Activated T-helper 1 cell treated with anti-CD3 and anti-CD28 coated beads, Interleukin-12 subunit alpha, Interleukin-12 subunit beta, Interleukin-2, Interleukin-4 antibody, amounts not matched to agents 30 ng/mL and 10 ng/mL and 1 ng/mL, durations not matched to agents 14 hours and 24 hours and 36 hours (primary cell): Measurements from ENCODE around the gene PBX3. TPM values are rescaled to one million over a fixed set of nuclear protein-coding genes. Genes with fewer than 3 reads are reported as not detected.

Experiments
- DNase-seq: peaks from one replicate; pipeline ENCODE4 v3.0.0; 2021; ENCODE audit warnings: low spot score
- H3K27ac Mint-ChIP-seq: one replicate; pipeline ENCODE4 v1.8.0; 2021; ENCODE audit warnings: mild to moderate bottlenecking, mixed read lengths
- H3K27me3 Mint-ChIP-seq: one replicate; pipeline ENCODE4 v1.8.0; 2022; ENCODE audit warnings: mild to moderate bottlenecking, moderate library complexity, mixed read lengths; ENCODE audit not compliant: insufficient read depth
- H3K36me3 Mint-ChIP-seq: one replicate; pipeline ENCODE4 v1.8.0; 2021; ENCODE audit warnings: low read depth, mixed read lengths
- H3K4me1 Mint-ChIP-seq: one replicate; pipeline ENCODE4 v1.8.0; 2021; ENCODE audit warnings: low read depth, mixed read lengths
- H3K4me3 Mint-ChIP-seq: one replicate; pipeline ENCODE4 v1.8.0; 2021; ENCODE audit warnings: mild to moderate bottlenecking, moderate library complexity, mixed read lengths
- H3K9me3 Mint-ChIP-seq: one replicate; pipeline ENCODE4 v1.8.0; 2021; ENCODE audit warnings: mixed read lengths
- intact Hi-C: fragments of 100-400 bp; cut with micrococcal nuclease; formaldehyde crosslinking; loops from one replicate; pipeline ENCODE4 v1.15.1; 2024
- total RNA-seq: library from RNA; stranded (reverse); gene quantifications from 2 replicates; pipeline ENCODE4 v1.2.3, GENCODE V29; 2022

PBX3 gene
- total RNA-seq, 1 donor from 2014 or later, result 24.2 TPM

DNA sequence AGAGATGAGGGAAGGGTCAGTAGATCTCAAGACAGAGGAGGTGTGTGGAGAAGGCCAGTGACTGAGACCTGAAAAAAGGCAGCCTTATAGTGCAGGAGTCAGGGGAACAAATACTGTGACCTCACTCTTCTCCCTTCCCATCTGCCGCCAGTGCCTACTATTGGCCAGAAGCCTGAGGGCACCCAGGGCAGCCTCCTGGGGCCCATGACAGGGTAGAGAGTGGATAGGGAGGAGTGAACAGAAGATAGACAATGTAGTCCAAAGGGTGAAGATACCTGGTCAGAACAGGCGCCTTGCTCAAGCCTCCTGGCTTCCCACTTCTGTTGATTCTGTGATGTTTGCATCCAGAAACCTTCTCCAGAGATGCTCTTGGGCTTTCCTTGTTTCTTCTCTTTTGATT, 196.7 kb downstream of the PBX3 start:
- no peaks in the 10 kb centered on the region for H3K27me3 Mint-ChIP-seq
- no peak overlapping the region for H3K27ac Mint-ChIP-seq
- no peak overlapping the region for H3K4me3 Mint-ChIP-seq
- H3K4me1 Mint-ChIP-seq, result no peaks in the 10 kb centered on the region
- peaks cover 3% of the 10 kb centered on the region for H3K36me3 Mint-ChIP-seq
- H3K9me3 Mint-ChIP-seq, result peaks cover 11% of the 10 kb centered on the region
- intact Hi-C loops, result no loop called here
- no peak for DNase-seq

DNA sequence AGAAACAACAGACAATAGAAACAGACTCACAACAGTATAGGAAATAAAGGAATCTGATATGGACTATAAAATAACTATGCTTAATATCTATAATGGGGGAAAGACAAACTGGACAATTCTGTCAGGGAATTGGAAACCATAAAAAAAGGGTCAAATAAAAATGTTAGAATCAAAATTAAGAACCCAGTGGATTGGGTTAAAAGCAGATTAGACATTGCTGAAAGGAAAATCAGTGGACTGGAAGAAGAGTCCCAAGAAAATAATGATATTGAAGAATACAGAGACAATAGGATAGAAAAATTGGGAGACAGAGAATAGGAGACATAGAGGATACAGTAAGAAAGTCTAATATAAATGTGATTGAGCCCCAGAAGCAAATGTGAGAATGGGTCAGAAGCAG, 199.2 kb downstream of the PBX3 start:
- H3K27ac Mint-ChIP-seq, result no peak overlapping the region

DNA sequence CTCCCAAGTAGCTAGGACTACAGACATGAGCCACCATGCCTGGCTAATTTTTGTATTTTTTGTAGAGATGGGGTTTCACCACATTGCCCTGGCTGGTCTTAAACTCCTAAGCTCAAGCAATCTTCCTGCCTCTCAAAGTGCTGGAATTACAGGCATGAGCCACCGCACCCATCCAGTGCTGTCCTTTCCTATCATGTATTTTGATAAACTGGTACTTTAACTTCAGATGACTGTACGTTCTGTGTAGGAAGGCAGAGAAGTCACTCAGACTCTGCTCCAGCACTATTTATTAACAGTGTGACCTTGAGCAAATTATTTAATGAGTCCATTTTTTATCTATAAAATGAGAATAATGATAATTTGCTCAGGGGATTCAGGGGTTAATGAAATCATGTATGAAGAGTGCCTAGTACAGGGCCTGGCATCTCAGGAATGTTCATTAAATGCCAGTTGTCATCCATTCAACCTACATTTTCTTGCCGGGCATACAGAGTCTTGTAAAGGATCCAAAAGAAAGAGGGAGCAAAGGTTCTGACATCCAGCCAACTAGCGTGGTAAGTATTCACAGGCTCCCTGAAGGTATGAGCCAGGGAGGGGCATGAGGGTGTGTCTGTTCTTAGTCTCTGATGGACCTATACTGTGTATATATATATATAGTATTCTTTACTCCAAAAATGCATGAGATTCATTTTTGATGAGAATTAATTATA, 201.9 kb downstream of the PBX3 start:
- no peak overlapping the region for H3K4me3 Mint-ChIP-seq
- H3K9me3 Mint-ChIP-seq, result peaks cover 11% of the 10 kb centered on the region
- no peak for DNase-seq
- H3K4me1 Mint-ChIP-seq, result no peaks in the 10 kb centered on the region
- intact Hi-C loops, result no loop called here
- no peaks in the 10 kb centered on the region for H3K27me3 Mint-ChIP-seq
- H3K36me3 Mint-ChIP-seq, result no peaks in the 10 kb centered on the region
- no peak overlapping the region for H3K27ac Mint-ChIP-seq

More for the DNA sequence above, 199.2 kb downstream of the PBX3 start:
- H3K36me3 Mint-ChIP-seq, result no peaks in the 10 kb centered on the region
- H3K9me3 Mint-ChIP-seq, result peaks cover 11% of the 10 kb centered on the region
- intact Hi-C loops, result no loop called here
- no peak overlapping the region for H3K4me3 Mint-ChIP-seq
- H3K27me3 Mint-ChIP-seq, result no peaks in the 10 kb centered on the region
- H3K4me1 Mint-ChIP-seq, result no peaks in the 10 kb centered on the region
- no peak for DNase-seq

DNA sequence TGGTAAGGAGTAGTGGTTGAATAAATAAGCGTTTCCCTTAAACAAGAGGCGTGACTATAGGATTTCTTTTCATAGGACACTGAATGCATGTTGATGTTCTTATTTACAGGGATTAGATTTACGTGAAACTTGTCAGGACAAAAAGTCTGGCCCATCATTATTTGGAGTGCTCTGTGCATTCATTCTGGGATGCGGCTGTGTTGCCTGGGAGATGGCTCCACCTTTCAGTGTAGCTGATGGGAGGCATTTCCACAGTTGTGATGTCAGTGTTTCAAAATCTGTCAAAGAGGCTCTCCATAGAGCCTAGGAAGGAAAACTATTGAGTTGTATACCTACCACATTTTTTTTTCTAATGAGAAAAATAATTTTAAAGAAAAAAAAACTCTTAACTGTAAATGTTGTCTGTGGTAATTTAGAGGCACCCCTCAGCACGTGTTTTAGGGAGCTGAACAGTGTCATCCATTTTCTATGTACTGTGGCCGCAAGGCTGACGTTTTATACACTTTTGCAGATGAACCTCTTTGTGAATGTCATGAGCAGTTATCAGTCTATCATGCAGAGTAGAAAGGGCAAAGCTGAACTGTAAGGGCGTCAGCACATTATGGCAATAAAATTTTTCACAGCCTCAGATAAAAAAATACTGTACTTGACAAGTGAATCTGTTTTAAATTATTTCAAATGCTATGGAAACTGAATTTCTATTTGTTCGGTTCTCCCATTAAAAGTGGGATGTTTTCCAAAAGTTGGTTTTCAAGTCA, 202.7 kb downstream of the PBX3 start:
- Mint-ChIP-seq H3K4me1 (no peaks in the 10 kb centered on the region), H3K36me3 (no peaks in the 10 kb centered on the region), H3K9me3 (peaks cover 11% of the 10 kb centered on the region), H3K27ac (no peak overlapping the region), H3K4me3 (no peak overlapping the region), H3K27me3 (no peaks in the 10 kb centered on the region)
- intact Hi-C loops, result no loop called here
- no peak for DNase-seq

DNA sequence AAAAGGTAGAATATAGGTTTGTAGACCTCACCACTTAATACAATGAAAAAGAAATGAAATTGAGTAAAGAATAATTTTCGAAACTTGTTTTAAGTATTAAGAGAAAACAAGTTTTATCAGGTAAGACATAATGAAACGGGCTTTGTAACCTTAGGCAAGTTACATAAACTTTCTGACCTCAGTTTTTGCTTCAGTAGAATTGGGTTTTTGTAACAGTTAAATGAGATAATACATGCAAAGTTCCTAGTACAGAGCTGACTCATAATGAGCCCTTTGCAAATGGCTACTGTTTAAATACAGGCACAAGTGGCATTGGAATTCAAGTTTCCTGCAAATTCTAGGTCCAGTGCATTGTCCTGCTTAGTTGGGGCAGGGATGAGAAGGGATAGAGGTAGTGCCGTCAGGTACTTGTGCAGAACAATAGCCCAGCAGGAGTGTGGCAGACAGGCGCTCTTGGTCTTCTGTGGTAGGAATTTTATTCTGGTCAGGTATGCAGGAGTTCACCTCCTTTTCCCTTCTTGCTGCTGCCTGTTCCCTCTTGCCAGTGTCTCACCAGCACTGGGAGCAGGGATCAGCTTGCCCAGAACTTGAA, 203.8 kb downstream of the PBX3 start:
- H3K4me3 Mint-ChIP-seq, result no peak overlapping the region
- no peaks in the 10 kb centered on the region for H3K4me1 Mint-ChIP-seq
- no peaks in the 10 kb centered on the region for H3K27me3 Mint-ChIP-seq
- H3K9me3 Mint-ChIP-seq, result peaks cover 5% of the 10 kb centered on the region
- no peaks in the 10 kb centered on the region for H3K36me3 Mint-ChIP-seq
- DNase-seq, result no peak
- intact Hi-C loops, result no loop called here
- no peak overlapping the region for H3K27ac Mint-ChIP-seq

DNA sequence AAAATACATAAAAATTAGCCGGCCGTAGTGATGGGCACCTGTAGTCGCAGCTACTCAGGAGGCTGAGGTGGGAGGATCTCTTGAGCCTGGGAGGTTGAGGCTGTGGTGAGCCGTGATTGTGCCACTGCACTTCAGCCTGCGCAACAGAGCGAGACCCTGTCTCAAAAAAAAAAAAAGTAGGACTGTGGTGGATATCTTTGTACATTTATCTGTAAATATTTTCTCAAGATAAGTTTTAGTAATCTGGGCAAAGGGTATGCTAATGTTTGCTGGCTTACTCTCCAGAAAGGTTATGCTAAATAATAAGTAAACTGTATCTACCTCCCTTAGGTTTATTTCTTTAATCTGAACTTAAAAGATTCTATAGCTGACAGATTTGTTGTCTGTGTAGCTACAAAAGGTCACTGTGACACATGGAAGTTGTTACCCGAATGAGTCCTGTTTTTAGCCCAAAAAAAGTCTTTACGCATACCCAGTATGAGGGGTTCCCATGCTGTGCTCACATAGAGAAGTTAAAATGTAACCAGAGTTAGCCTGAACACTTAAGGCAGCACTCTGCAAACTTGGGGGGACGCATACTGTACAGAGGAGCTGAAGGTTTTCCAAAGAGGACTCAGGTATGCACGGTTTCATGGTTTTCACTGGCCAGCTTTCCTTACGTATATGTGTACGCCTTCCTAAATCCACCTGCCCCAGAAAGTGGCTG, 206.3 kb downstream of the PBX3 start:
- Mint-ChIP-seq H3K36me3 (no peaks in the 10 kb centered on the region), H3K4me3 (no peak overlapping the region), H3K27ac (no peak overlapping the region), H3K27me3 (no peaks in the 10 kb centered on the region), H3K4me1 (no peaks in the 10 kb centered on the region), H3K9me3 (no peaks in the 10 kb centered on the region)
- intact Hi-C loops, result no loop called here
- DNase-seq, result no peak

DNA sequence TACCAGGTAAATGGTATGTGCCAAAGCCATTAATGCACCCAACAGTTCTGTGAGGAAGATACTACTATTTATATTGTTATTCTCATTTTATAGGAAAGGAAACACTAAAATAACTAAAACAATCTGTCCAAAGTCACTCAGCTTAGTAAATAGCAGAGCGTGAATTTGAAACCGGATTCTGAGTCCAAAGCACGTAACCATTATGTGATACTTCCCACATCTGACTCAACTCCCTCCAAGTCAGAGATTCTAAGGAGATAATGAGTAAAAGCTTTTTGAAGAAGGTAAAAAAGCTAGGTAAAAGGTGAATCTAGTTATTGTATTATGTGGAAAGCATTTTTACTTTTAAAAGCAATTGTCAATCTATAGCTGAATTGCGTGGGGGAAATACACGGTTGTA, 208.9 kb downstream of the PBX3 start:
- intact Hi-C loops, result no loop called here
- Mint-ChIP-seq H3K27ac (no peak overlapping the region), H3K27me3 (no peaks in the 10 kb centered on the region), H3K9me3 (no peaks in the 10 kb centered on the region), H3K4me1 (no peaks in the 10 kb centered on the region), H3K36me3 (no peaks in the 10 kb centered on the region), H3K4me3 (no peak overlapping the region)
- DNase-seq, result no peak

DNA sequence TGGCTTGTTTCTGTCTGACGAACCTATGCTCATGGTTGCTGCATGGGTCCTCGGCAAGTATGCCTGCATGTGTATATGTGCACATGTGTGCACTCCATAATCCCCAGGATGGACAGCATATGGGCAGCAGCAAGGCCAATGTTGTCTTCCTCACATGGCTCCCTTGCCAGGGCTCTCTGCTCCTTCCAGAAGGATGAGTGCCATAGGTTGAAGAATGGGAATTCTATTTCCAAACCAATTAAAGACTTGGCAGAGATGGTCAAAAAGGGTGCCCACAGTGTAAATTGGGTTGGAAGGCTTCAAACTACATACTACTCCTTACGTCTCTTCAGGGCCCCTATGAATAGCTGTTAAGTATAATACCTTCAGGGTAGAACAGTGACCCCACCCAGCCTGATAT, 212.1 kb downstream of the PBX3 start:
- no peak for DNase-seq
- Mint-ChIP-seq H3K27me3 (no peaks in the 10 kb centered on the region), H3K9me3 (no peaks in the 10 kb centered on the region), H3K36me3 (no peaks in the 10 kb centered on the region), H3K27ac (no peak overlapping the region), H3K4me1 (no peaks in the 10 kb centered on the region), H3K4me3 (no peak overlapping the region)
- intact Hi-C loops, result no loop called here

DNA sequence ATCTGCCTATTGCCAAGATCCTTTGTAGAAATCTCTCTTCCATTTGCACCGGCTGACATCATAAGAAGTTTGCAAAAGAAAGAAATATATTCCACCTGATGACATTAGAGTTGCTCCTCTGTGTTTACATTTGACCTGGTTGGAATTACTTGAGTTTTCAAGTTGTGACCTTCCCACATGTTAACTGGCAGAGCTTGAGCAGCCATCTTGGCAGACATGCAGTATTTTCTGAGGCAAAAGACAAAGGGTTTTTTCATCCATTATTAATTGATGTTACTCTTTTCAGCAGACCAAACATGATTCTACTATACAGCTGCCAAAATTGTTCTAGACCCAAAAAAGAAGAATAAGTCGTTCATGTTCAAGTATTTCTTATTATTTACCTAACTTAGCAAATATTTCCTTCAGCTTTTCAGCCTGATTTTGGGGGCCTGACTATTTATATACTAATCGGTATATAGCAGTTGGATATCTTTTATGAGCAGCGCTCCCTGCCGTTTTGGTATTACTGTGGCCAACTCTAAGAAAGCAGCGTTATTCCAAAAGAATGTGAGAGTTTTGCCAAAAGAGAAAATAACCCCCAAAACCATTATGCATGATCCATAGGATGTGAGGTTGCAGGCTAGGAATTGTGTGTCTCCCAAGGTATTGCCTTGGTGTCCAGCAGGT, 212.9 kb downstream of the PBX3 start:
- no peak for DNase-seq
- Mint-ChIP-seq H3K4me3 (no peak overlapping the region), H3K9me3 (no peaks in the 10 kb centered on the region), H3K27me3 (no peaks in the 10 kb centered on the region), H3K27ac (no peak overlapping the region), H3K4me1 (no peaks in the 10 kb centered on the region), H3K36me3 (no peaks in the 10 kb centered on the region)
- intact Hi-C loops, result no loop called here

DNA sequence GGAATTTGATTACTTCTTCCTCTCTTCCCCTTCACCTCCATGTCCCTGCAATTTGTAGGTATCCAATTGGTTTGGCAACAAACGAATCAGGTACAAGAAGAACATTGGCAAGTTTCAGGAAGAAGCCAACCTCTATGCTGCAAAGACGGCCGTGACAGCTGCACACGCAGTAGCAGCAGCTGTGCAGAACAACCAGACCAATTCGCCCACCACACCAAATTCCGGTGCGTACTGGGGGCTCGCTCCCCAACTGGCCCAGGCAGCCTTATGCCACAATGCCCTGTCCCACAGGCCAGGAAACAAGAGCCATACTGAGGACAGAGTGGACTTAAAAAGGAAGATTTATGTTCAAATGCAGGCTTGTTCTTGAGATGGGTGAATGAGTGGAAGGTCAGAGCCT, 213.5 kb downstream of the PBX3 start:
- H3K27me3 Mint-ChIP-seq, result no peaks in the 10 kb centered on the region
- H3K36me3 Mint-ChIP-seq, result no peaks in the 10 kb centered on the region
- intact Hi-C loops, result no loop called here
- H3K4me3 Mint-ChIP-seq, result no peak overlapping the region
- no peaks in the 10 kb centered on the region for H3K4me1 Mint-ChIP-seq
- no peaks in the 10 kb centered on the region for H3K9me3 Mint-ChIP-seq
- DNase-seq, result no peak
- H3K27ac Mint-ChIP-seq, result no peak overlapping the region

DNA sequence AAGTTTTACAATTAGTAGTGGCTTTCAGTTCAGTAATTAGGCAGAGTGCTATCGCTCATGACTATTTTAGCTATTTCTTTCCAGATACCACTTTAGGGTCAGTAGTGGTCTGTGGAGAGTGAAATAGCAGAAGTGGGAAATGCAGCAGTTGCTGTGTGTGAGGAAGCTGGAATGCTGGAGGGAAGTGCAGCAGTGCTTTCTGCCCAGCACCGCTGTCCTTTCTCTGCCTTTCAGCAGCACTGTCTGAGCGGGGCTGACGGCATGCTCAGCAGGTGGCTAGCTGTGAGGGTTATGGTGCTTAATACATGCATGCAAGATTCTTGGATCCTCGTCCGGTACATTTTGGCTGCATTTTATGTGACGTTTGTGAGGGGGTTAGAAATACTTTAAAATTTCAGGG, 213.9 kb downstream of the PBX3 start:
- H3K4me1 Mint-ChIP-seq, result no peaks in the 10 kb centered on the region
- H3K27me3 Mint-ChIP-seq, result no peaks in the 10 kb centered on the region
- no peak for DNase-seq
- no peaks in the 10 kb centered on the region for H3K36me3 Mint-ChIP-seq
- no peaks in the 10 kb centered on the region for H3K9me3 Mint-ChIP-seq
- intact Hi-C loops, result no loop called here
- no peak overlapping the region for H3K27ac Mint-ChIP-seq
- H3K4me3 Mint-ChIP-seq, result no peak overlapping the region

DNA sequence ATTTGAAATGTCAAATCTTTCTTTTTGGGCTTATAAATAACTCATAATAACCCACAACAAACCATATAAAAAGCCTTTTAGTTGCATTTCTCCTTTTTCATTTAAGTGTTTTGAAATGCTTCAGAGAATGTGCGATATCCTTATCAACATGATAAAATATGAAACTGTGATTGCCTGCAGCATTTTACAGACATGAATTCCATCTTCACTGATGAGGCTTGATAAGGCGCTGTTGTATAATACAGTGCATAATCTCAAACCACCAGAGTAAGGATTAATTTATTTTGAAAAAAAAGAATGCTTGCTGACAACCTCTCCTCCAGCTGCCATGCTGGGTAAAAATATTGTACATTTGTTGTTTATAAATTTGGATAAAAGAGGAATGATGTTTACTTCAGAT, 216.8 kb downstream of the PBX3 start:
- H3K27me3 Mint-ChIP-seq, result no peaks in the 10 kb centered on the region
- no peaks in the 10 kb centered on the region for H3K9me3 Mint-ChIP-seq
- no peaks in the 10 kb centered on the region for H3K4me1 Mint-ChIP-seq
- H3K27ac Mint-ChIP-seq, result no peak overlapping the region
- DNase-seq, result no peak
- H3K4me3 Mint-ChIP-seq, result no peak overlapping the region
- intact Hi-C loops, result no loop called here
- H3K36me3 Mint-ChIP-seq, result no peaks in the 10 kb centered on the region
